ENCODE results near the gene ARHGEF19. TPM values are rescaled to one million over a fixed set of nuclear protein-coding genes. Genes with fewer than 3 reads are reported as not detected.
"Not testable (repeated sequence)": the region's sequence is repeated elsewhere in the genome, so short reads cannot be mapped to it uniquely, and the experiment has no call there.

The ARHGEF19 gene
- total RNA-seq (1.3 TPM), polyA plus RNA-seq (ENCODE audit: insufficient read depth in 1 of 8, insufficient read length in 8 of 8, low replicate concordance in 1 of 8) (1 to 10 TPM; 2.4 to 9.2 (median 3.1) TPM)
- long read RNA-seq, donor 1 = 0 reads
- long read RNA-seq, donor 2 = 0 reads
- long read RNA-seq, donor 3 = 0 reads
- long read RNA-seq, donor 4 = 0 reads
- long read RNA-seq, donor 5 = 0 reads
- long read RNA-seq, donor 6 = 0 reads
- long read RNA-seq, donor 7 = 0 reads
- long read RNA-seq, donor 8 = 0 reads
- long read RNA-seq, donor 9 = 0 reads
- long read RNA-seq, donor 10 = 0 reads
- long read RNA-seq, donor 11 = 0 reads

- no peak for DNase-seq
- Histone ChIP-seq H3K9me3 (replicated peaks; ENCODE audit: control insufficient read depth, low read depth, low read length) (no peaks in the 10 kb centered on the region), H3K4me1 (ENCODE audit: control insufficient read depth, insufficient read depth, low read length) (peaks cover 28% of the 10 kb centered on the region), H3K36me3 (ENCODE audit: control insufficient read depth, insufficient read depth, low read length) (no peaks in the 10 kb centered on the region), H3K4me3 (ENCODE audit: low read length) (no peak within 1 kb of the TSS), H3K27ac (ENCODE audit: low read length) (no peak within 1 kb of the TSS), H3K27me3 (ENCODE audit: control insufficient read depth, insufficient read depth, low read length) (peaks cover 2% of the 10 kb centered on the region)
- 31% methylated on average over 9 of the region's 14 CpGs for WGBS (ENCODE audit: insufficient coverage)
These were observed at the start of gene ARHGEF19 for GRCh38 chr1:16212251-16212961. ARHGEF19 (minus strand) TSS chr1:16212652; CDS start chr1:16209054, 3,598 bp downstream.

GRCh38 chr1:16262067-16262466 lies 49.6 kb upstream of the ARHGEF19 start:
- no CpG with 5 or more reads among the region's 1 CpG for WGBS (ENCODE audit: insufficient coverage)
- Histone ChIP-seq H3K4me3 (ENCODE audit: low read length) (no peak overlapping the region), H3K27ac (ENCODE audit: low read length) (no peak overlapping the region), H3K27me3 (ENCODE audit: control insufficient read depth, insufficient read depth, low read length) (no peaks in the 10 kb centered on the region), H3K4me1 (ENCODE audit: control insufficient read depth, insufficient read depth, low read length) (no peaks in the 10 kb centered on the region), H3K9me3 (replicated peaks; ENCODE audit: control insufficient read depth, low read depth, low read length) (no peaks in the 10 kb centered on the region), H3K36me3 (ENCODE audit: control insufficient read depth, insufficient read depth, low read length) (peaks cover 2% of the 10 kb centered on the region)
- no peak for DNase-seq

GRCh38 chr1:16260814-16261213 lies 48.4 kb upstream of the ARHGEF19 start:
- Histone ChIP-seq H3K27me3 (ENCODE audit: control insufficient read depth, insufficient read depth, low read length) (no peaks in the 10 kb centered on the region), H3K9me3 (replicated peaks; ENCODE audit: control insufficient read depth, low read depth, low read length) (no peaks in the 10 kb centered on the region), H3K4me3 (ENCODE audit: low read length) (no peak overlapping the region), H3K36me3 (ENCODE audit: control insufficient read depth, insufficient read depth, low read length) (peaks cover 10% of the 10 kb centered on the region), H3K27ac (ENCODE audit: low read length) (no peak overlapping the region), H3K4me1 (ENCODE audit: control insufficient read depth, insufficient read depth, low read length) (no peaks in the 10 kb centered on the region)
- DNase-seq = no peak
- WGBS (ENCODE audit: insufficient coverage) = no CpG with 5 or more reads among the region's 1 CpG

GRCh38 chr1:16258591-16259135 lies 46.2 kb upstream of the ARHGEF19 start:
- Histone ChIP-seq H3K4me1 (ENCODE audit: control insufficient read depth, insufficient read depth, low read length) (no peaks in the 10 kb centered on the region), H3K4me3 (ENCODE audit: low read length) (no peak overlapping the region), H3K27ac (ENCODE audit: low read length) (no peak overlapping the region), H3K36me3 (ENCODE audit: control insufficient read depth, insufficient read depth, low read length) (peaks cover 25% of the 10 kb centered on the region), H3K9me3 (replicated peaks; ENCODE audit: control insufficient read depth, low read depth, low read length) (no peaks in the 10 kb centered on the region), H3K27me3 (ENCODE audit: control insufficient read depth, insufficient read depth, low read length) (no peaks in the 10 kb centered on the region)
- no CpG with 5 or more reads among the region's 9 CpGs for WGBS (ENCODE audit: insufficient coverage)
- no peak for DNase-seq

- Histone ChIP-seq H3K36me3 (ENCODE audit: control insufficient read depth, insufficient read depth, low read length) (peaks cover 30% of the 10 kb centered on the region), H3K9me3 (replicated peaks; ENCODE audit: control insufficient read depth, low read depth, low read length) (no peaks in the 10 kb centered on the region), H3K4me3 (ENCODE audit: low read length) (no peak overlapping the region), H3K27me3 (ENCODE audit: control insufficient read depth, insufficient read depth, low read length) (no peaks in the 10 kb centered on the region), H3K27ac (ENCODE audit: low read length) (no peak overlapping the region), H3K4me1 (ENCODE audit: control insufficient read depth, insufficient read depth, low read length) (no peaks in the 10 kb centered on the region)
- DNase-seq = no peak
- WGBS (ENCODE audit: insufficient coverage) = 86% methylated on average over 2 of the region's 3 CpGs
These were observed 45.5 kb upstream of the ARHGEF19 start for GRCh38 chr1:16257968-16258367.

- not testable (repeated sequence) for H3K4me1 ChIP-seq (ENCODE audit: control insufficient read depth, insufficient read depth, low read length); H3K9me3 ChIP-seq (replicated peaks; ENCODE audit: control insufficient read depth, low read depth, low read length); H3K27me3 ChIP-seq (ENCODE audit: control insufficient read depth, insufficient read depth, low read length); H3K4me3 ChIP-seq (ENCODE audit: low read length); H3K27ac ChIP-seq (ENCODE audit: low read length); DNase-seq
- 86% methylated on average over 2 of the region's 3 CpGs for WGBS (ENCODE audit: insufficient coverage)
- peaks cover 31% of the 10 kb centered on the region for H3K36me3 ChIP-seq (ENCODE audit: control insufficient read depth, insufficient read depth, low read length)
These were observed 45.1 kb upstream of the ARHGEF19 start for GRCh38 chr1:16257556-16257955.

- H3K4me3 ChIP-seq (ENCODE audit: low read length) = no peak overlapping the region
- no CpG with 5 or more reads among the region's 4 CpGs for WGBS (ENCODE audit: insufficient coverage)
- peaks cover 40% of the 10 kb centered on the region for H3K36me3 ChIP-seq (ENCODE audit: control insufficient read depth, insufficient read depth, low read length)
- DNase-seq = no peak
- no peaks in the 10 kb centered on the region for H3K4me1 ChIP-seq (ENCODE audit: control insufficient read depth, insufficient read depth, low read length)
- no peaks in the 10 kb centered on the region for H3K9me3 ChIP-seq (replicated peaks; ENCODE audit: control insufficient read depth, low read depth, low read length)
- no peak overlapping the region for H3K27ac ChIP-seq (ENCODE audit: low read length)
- no peaks in the 10 kb centered on the region for H3K27me3 ChIP-seq (ENCODE audit: control insufficient read depth, insufficient read depth, low read length)
These were observed 44.0 kb upstream of the ARHGEF19 start for GRCh38 chr1:16256478-16256877.

- no peaks in the 10 kb centered on the region for H3K9me3 ChIP-seq (replicated peaks; ENCODE audit: control insufficient read depth, low read depth, low read length)
- no peaks in the 10 kb centered on the region for H3K27me3 ChIP-seq (ENCODE audit: control insufficient read depth, insufficient read depth, low read length)
- H3K27ac ChIP-seq (ENCODE audit: low read length) = no peak overlapping the region
- peaks cover 8% of the 10 kb centered on the region for H3K4me1 ChIP-seq (ENCODE audit: control insufficient read depth, insufficient read depth, low read length)
- DNase-seq = no peak
- WGBS (ENCODE audit: insufficient coverage) = 79% methylated on average over 3 of the region's 4 CpGs
- peaks cover 53% of the 10 kb centered on the region for H3K36me3 ChIP-seq (ENCODE audit: control insufficient read depth, insufficient read depth, low read length)
- no peak overlapping the region for H3K4me3 ChIP-seq (ENCODE audit: low read length)
These were observed 41.9 kb upstream of the ARHGEF19 start for GRCh38 chr1:16254263-16254928.

GRCh38 chr1:16253332-16253922 lies 41.0 kb upstream of the ARHGEF19 start:
- Histone ChIP-seq H3K36me3 (ENCODE audit: control insufficient read depth, insufficient read depth, low read length) (peaks cover 53% of the 10 kb centered on the region), H3K27ac (ENCODE audit: low read length) (no peak overlapping the region), H3K4me1 (ENCODE audit: control insufficient read depth, insufficient read depth, low read length) (peaks cover 15% of the 10 kb centered on the region)

GRCh38 chr1:16252912-16253311 lies 40.5 kb upstream of the ARHGEF19 start:
- H3K9me3 ChIP-seq (replicated peaks; ENCODE audit: control insufficient read depth, low read depth, low read length) = no peaks in the 10 kb centered on the region
- H3K27me3 ChIP-seq (ENCODE audit: control insufficient read depth, insufficient read depth, low read length) = no peaks in the 10 kb centered on the region
- peaks cover 20% of the 10 kb centered on the region for H3K4me1 ChIP-seq (ENCODE audit: control insufficient read depth, insufficient read depth, low read length)
- H3K27ac ChIP-seq (ENCODE audit: low read length) = no peak overlapping the region
- DNase-seq = no peak
- H3K36me3 ChIP-seq (ENCODE audit: control insufficient read depth, insufficient read depth, low read length) = peaks cover 53% of the 10 kb centered on the region
- no peak overlapping the region for H3K4me3 ChIP-seq (ENCODE audit: low read length)
- no CpG with 5 or more reads among the region's 2 CpGs for WGBS (ENCODE audit: insufficient coverage)

More at GRCh38 chr1:16253332-16253922, 41.0 kb upstream of the ARHGEF19 start:
- Histone ChIP-seq H3K4me3 (ENCODE audit: low read length) (no peak overlapping the region), H3K9me3 (replicated peaks; ENCODE audit: control insufficient read depth, low read depth, low read length) (no peaks in the 10 kb centered on the region), H3K27me3 (ENCODE audit: control insufficient read depth, insufficient read depth, low read length) (no peaks in the 10 kb centered on the region)
- no peak for DNase-seq
- 72% methylated on average over 3 of the region's 5 CpGs for WGBS (ENCODE audit: insufficient coverage)

Measured in muscle of leg (tissue), 16 donors.